Kidney epithelial cell (primary cell): Measurements from ENCODE around the gene EPHA8. TPM values are rescaled to one million over a fixed set of nuclear protein-coding genes. Genes with fewer than 3 reads are reported as not detected.

Source experiments
- DNase-seq: peaks from one replicate; pipeline ENCODE4 v3.0.0-alpha.2; 2010; ENCODE audit warnings: low read depth
- H3K27me3 ChIP-seq: 2 replicates; pipeline ENCODE4 v1.6.0; 2011; ENCODE audit warnings: low read length; ENCODE audit not compliant: control insufficient read depth, insufficient read depth
- H3K36me3 ChIP-seq: 2 replicates; pipeline ENCODE4 v1.5.1; 2011; ENCODE audit warnings: low read length; ENCODE audit not compliant: control insufficient read depth, insufficient read depth
- H3K4me3 ChIP-seq: 2 replicates; pipeline ENCODE4 v1.5.1; 2011; ENCODE audit warnings: low read depth, mild to moderate bottlenecking, control low read depth, low read length
- total RNA-seq: library from RNA; depleted of rRNA; stranded (reverse); fragments of >200 nt; gene quantifications from 2 replicates; pipeline ENCODE4 v1.2.3, GENCODE V29; 2015
- TF ChIP-seq, protein P1 (sequence below): IDR thresholded peaks from 2 replicates; pipeline ENCODE4 v1.5.1; 2011; ENCODE audit warnings: mild to moderate bottlenecking, moderate library complexity, low read length, control low read depth, inconsistent platforms; ENCODE audit not compliant: insufficient read depth, poor library complexity, severe bottlenecking

The EPHA8 gene
- total RNA-seq, 1 donor from 2014 or later, result not detected

DNA sequence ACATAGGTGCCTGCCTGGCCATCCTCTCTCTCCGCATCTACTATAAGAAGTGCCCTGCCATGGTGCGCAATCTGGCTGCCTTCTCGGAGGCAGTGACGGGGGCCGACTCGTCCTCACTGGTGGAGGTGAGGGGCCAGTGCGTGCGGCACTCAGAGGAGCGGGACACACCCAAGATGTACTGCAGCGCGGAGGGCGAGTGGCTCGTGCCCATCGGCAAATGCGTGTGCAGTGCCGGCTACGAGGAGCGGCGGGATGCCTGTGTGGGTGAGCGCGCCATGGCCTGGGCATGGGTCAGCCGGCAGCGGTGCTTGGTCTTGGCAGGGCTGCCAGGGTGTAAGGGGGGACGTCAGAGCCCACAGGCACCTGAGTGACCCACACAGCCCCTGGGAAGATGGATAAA lies 13.3 kb downstream of the EPHA8 start:
- TF ChIP-seq, protein P1, sequence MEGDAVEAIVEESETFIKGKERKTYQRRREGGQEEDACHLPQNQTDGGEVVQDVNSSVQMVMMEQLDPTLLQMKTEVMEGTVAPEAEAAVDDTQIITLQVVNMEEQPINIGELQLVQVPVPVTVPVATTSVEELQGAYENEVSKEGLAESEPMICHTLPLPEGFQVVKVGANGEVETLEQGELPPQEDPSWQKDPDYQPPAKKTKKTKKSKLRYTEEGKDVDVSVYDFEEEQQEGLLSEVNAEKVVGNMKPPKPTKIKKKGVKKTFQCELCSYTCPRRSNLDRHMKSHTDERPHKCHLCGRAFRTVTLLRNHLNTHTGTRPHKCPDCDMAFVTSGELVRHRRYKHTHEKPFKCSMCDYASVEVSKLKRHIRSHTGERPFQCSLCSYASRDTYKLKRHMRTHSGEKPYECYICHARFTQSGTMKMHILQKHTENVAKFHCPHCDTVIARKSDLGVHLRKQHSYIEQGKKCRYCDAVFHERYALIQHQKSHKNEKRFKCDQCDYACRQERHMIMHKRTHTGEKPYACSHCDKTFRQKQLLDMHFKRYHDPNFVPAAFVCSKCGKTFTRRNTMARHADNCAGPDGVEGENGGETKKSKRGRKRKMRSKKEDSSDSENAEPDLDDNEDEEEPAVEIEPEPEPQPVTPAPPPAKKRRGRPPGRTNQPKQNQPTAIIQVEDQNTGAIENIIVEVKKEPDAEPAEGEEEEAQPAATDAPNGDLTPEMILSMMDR, result no peak
- Histone ChIP-seq H3K4me3 (no peak overlapping the region), H3K36me3 (no peaks in the 10 kb centered on the region), H3K27me3 (peaks cover 18% of the 10 kb centered on the region)
- no peak for DNase-seq

DNA sequence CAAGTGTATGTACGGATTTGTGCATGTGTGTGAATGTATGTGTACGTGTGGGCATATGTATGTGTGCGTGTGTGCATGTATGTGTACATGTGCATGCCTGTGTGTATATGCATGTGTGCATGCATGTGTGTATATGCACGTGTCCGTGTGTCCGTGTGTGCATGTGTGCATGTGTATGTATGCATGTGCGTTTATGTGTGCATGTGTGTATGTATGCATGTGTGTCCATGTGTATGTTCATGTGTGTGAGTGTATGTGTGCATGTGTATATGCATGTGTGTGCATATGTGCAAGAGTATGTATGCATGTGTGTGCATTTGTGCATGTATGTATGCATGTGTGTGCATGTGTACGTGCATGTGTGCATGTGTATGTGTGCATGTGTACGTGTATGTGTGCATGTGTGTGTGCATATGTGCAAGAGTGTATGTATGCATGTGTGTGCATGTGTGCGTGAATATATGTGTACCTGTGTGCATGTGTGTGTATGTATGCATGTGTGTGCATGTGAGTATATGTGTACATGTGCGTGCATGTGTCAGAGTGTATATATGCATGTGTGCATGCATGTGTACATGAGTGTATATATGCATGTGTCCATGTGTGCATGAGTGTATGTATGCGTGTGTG lies 15.6 kb downstream of the EPHA8 start:
- Histone ChIP-seq H3K4me3 (no peak overlapping the region), H3K27me3 (peaks cover 18% of the 10 kb centered on the region), H3K36me3 (no peaks in the 10 kb centered on the region)
- DNase-seq, result no peak
- TF ChIP-seq, protein P1, result no peak

DNA sequence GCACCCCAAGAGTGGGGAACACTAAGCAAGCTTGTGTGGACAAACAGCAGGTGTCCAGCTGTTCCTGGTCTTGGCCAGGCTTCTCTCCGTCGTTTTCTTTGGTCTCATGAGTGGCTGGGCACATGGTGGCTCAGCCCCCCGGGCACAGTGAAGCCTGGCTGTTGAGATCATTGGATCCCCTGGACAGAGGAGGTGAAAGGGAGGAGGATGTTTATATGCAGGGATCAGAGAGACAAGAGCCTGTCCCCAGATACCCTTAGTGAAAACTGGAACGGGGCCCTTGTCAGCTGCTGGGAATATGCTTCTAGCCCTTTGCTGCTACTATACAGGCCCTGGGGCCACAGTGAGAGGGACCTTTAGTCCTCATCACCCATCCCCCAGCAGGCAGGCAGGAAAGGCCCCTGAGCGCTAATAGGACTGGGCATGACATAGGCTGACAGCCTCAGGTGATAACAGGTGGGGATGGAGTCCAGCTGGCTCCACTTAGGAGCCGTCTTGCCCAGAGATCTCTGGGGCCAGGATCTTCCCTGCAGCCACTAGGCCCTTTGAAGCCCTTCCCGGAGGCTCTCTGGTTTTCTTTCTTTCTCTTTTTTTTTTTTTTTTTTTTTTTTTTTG lies 16.4 kb downstream of the EPHA8 start:
- Histone ChIP-seq H3K27me3 (peaks cover 23% of the 10 kb centered on the region), H3K4me3 (no peak overlapping the region), H3K36me3 (no peaks in the 10 kb centered on the region)
- TF ChIP-seq, protein P1, result no peak
- no peak for DNase-seq

DNA sequence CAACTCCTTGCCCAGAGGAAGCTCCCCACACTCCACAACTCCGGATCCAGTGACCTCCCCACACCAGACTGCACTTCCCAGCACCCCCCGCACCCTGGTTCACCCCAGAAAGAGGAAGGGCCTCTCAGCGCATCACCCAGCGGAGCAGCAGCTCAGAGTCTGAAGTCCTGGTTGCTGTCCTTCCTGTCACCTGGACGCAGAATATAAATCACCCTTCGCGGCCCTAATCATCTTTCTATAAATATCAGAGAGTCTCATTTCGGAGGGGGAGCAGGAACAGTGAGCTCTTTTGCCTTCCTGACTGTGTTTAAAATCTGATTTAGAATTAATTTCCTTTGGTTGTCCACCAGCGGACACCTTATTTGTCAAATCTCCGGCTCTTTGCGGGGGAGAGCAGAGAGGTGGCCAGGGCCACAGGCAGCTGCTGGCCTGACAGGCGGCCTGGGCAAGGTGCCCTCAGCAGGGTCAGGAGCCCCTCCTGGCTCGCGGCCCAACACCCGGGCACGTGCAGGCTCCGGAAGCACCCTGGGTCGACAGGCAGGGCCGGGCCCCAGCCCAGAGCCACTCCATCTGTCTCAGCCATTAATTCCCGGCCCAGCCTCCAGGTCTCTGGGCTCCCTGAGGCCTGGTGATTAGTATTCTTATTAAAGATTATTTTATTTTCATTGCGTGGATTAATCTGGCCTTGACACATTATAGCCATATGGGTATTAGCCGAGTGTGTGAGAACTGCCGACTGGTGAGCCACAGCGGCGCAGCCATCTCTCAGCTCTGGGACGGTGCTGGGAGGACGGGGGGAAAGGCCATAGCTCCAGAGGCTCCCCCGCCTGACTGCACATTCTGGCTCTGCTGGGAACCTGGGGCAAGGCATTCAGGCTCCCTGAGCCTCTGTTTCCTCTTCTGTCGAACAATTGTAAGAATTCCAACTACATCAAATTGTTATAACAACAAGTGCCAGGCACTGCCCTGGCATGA lies 19.7 kb downstream of the EPHA8 start:
- TF ChIP-seq, protein P1, result no peak

DNA sequence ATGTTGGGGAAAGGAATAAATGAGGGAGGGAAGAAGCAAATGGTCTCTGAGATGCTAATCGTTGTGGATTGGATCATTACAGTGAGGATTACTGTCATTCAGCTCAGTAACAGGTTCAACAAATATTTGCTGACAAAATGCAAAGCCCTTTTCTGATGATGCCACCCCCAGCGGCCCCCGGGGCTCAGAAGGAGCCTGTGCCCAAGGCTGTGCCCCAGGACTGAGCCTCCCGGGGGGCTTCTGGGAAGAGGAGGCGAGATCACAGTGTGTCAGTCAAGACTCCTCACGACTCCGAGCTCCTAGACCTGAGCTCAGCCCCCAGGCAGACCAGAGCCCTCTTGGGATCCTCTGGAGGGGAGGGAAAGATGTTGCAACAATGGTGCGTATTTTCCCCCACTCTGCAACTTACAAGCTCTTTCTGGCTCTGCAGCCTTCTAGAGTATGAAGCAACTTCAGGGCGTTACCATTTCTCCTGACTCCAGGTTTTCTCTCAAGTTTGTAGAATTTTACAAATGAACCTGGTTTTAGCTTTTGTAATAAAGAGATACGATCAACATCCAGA lies 20.8 kb downstream of the EPHA8 start:
- Histone ChIP-seq H3K27me3 (peaks cover 30% of the 10 kb centered on the region), H3K36me3 (no peaks in the 10 kb centered on the region), H3K4me3 (no peak overlapping the region)
- TF ChIP-seq, protein P1, result no peak
- DNase-seq, result no peak

More for the DNA sequence above, 19.7 kb downstream of the EPHA8 start:
- Histone ChIP-seq H3K4me3 (no peak overlapping the region), H3K36me3 (no peaks in the 10 kb centered on the region), H3K27me3 (peaks cover 27% of the 10 kb centered on the region)
- DNase-seq, result no peak
